ENCODE measurements around the gene DQX1.

GRCh38 chr2:74496997-74497776 is 28.8 kb downstream of the DQX1 start:
- TF ChIP-seq CTCF (IDR thresholded peaks at IDR 0.05; ENCODE audit: poor library complexity) (no peak), EZH2 (IDR thresholded peaks at IDR 0.05; ENCODE audit: borderline replicate concordance) (peak; percentile 13), EZH2phosphoT487 (IDR thresholded peaks at IDR 0.05; ENCODE audit: low read depth, severe bottlenecking, unreplicated experiment) (no peak)

All from hepatocyte (in vitro differentiated cells).